Astrocyte (in vitro differentiated cells and primary cell): ENCODE measurements around the gene CELF1. TPM values are rescaled to one million over a fixed set of nuclear protein-coding genes. Genes with fewer than 3 reads are reported as not detected.

Experiments used
- DNase-seq: peaks from one replicate; pipeline ENCODE4 v3.0.0-alpha.2; 2010; ENCODE audit warnings: low read depth
- FAIRE-seq: peaks from 2 replicates; lab custom pipeline; 2011; peaks lifted over from hg19 to GRCh38; lab: Jason Lieb, UNC
- H2AFZ ChIP-seq: 2 replicates; pipeline ENCODE4 v1.6.0; 2012; ENCODE audit warnings: low read depth, low read length, inconsistent platforms
- H3K27ac ChIP-seq: 2 replicates; pipeline ENCODE4 v1.5.1; 2011; ENCODE audit warnings: low read depth, low read length, inconsistent platforms
- H3K27me3 ChIP-seq: 2 replicates; pipeline ENCODE4 v1.6.0; 2011; ENCODE audit warnings: low read length, inconsistent platforms; ENCODE audit not compliant: insufficient read depth
- H3K36me3 ChIP-seq: 2 replicates; pipeline ENCODE4 v1.5.1; 2011; ENCODE audit warnings: low read length, inconsistent platforms; ENCODE audit not compliant: insufficient read depth
- H3K4me1 ChIP-seq: 2 replicates; pipeline ENCODE4 v1.5.1; 2011; ENCODE audit warnings: low read length, inconsistent platforms; ENCODE audit not compliant: insufficient read depth
- H3K4me2 ChIP-seq: 2 replicates; pipeline ENCODE4 v1.6.0; 2012; ENCODE audit warnings: low read length, inconsistent platforms
- H3K4me3 ChIP-seq: 2 replicates; pipeline ENCODE4 v1.5.1; 2011; ENCODE audit warnings: low read depth, mild to moderate bottlenecking, low read length, inconsistent platforms; ENCODE audit not compliant: insufficient read depth
- H3K79me2 ChIP-seq: 2 replicates; pipeline ENCODE4 v1.6.0; 2012; ENCODE audit warnings: mild to moderate bottlenecking, low read length, inconsistent platforms; ENCODE audit not compliant: insufficient read depth
- H3K9ac ChIP-seq: 2 replicates; pipeline ENCODE4 v1.6.0; 2012; ENCODE audit warnings: mild to moderate bottlenecking, low read length, inconsistent platforms
- H3K9me3 ChIP-seq: 2 replicates; pipeline ENCODE4 v1.5.1; 2012; ENCODE audit warnings: low read depth, mild to moderate bottlenecking, low read length, inconsistent platforms; ENCODE audit not compliant: insufficient read depth
- H4K20me1 ChIP-seq: 2 replicates; pipeline ENCODE4 v1.6.0; 2012; ENCODE audit warnings: low read length, inconsistent platforms; ENCODE audit not compliant: insufficient read depth
- H3K27ac Mint-ChIP-seq: one replicate; pipeline ENCODE4 v1.8.0; 2021; ENCODE audit warnings: mild to moderate bottlenecking, mixed read lengths; ENCODE audit not compliant: unreplicated experiment
- H3K27me3 Mint-ChIP-seq: one replicate; pipeline ENCODE4 v1.8.0; 2021; ENCODE audit warnings: low read depth, mixed read lengths; ENCODE audit not compliant: unreplicated experiment
- H3K36me3 Mint-ChIP-seq: one replicate; pipeline ENCODE4 v1.8.0; 2021; ENCODE audit warnings: low read depth, mixed read lengths; ENCODE audit not compliant: unreplicated experiment
- H3K4me1 Mint-ChIP-seq: one replicate; pipeline ENCODE4 v1.8.0; 2021; ENCODE audit warnings: low read depth, mixed read lengths; ENCODE audit not compliant: unreplicated experiment
- H3K4me3 Mint-ChIP-seq: one replicate; pipeline ENCODE4 v1.8.0; 2021; ENCODE audit warnings: mild to moderate bottlenecking, moderate library complexity, mixed read lengths; ENCODE audit not compliant: unreplicated experiment
- H3K9me3 Mint-ChIP-seq: one replicate; pipeline ENCODE4 v1.8.0; 2021; ENCODE audit warnings: mild to moderate bottlenecking, mixed read lengths; ENCODE audit not compliant: unreplicated experiment
- CTCF ChIP-seq: IDR thresholded peaks from 2 replicates; pipeline ENCODE4 v1.5.1; 2011; ENCODE audit warnings: low read depth, mild to moderate bottlenecking, inconsistent platforms, low read length, moderate library complexity; ENCODE audit not compliant: insufficient read depth
- EZH2 ChIP-seq: IDR thresholded peaks from 2 replicates; pipeline ENCODE4 v1.6.1; 2012; ENCODE audit warnings: mild to moderate bottlenecking, low read length, inconsistent platforms; ENCODE audit not compliant: insufficient read depth
- total RNA-seq: library from RNA; stranded (reverse); gene quantifications from 2 replicates; pipeline ENCODE4 v1.2.1, GENCODE V29; 2021

Gene CELF1
- total RNA-seq, 1 donor from 2014 or later: 101 TPM

DNA sequence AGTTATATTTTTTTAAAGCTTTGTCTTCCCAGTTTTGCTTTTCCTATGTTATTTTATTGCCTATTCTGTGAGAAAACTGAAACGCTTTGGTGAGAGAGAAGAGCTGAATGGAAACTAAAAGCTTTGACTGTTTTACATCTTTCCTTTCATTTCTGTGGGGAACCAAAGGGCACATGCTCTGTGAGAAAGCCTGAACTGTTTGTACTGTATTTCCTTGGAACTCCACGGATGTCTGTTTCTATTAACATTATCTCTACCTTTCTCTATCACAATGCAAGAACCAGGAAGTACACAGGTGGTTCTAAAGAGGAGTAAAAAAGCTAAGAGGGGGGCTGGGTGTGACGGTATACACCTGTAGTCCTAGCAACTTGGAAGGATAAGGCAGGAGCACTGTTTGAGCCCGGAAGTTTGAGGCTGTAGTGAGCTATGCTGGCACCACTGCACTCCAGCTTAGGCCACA is 43.8 kb downstream of the CELF1 start:
- Histone ChIP-seq H3K4me2 (no peak overlapping the region), H3K36me3 (no peaks in the 10 kb centered on the region), H3K27me3 (no peaks in the 10 kb centered on the region), H2AFZ (no peak overlapping the region), H3K4me3 (no peak overlapping the region), H3K9me3 (no peaks in the 10 kb centered on the region), H3K9ac (no peak overlapping the region), H3K4me1 (peaks cover 13% of the 10 kb centered on the region), H3K79me2 (peaks cover 97% of the 10 kb centered on the region), H4K20me1 (peaks cover 62% of the 10 kb centered on the region), H3K27ac (peak overlapping the region; percentile 3)
- Mint-ChIP-seq H3K36me3 (no peaks in the 10 kb centered on the region), H3K9me3 (no peaks in the 10 kb centered on the region), H3K4me1 (peaks cover 62% of the 10 kb centered on the region), H3K4me3 (no peak overlapping the region), H3K27me3 (no peaks in the 10 kb centered on the region), H3K27ac (no peak overlapping the region)
- FAIRE-seq (no peak), DNase-seq (no peak)
- TF ChIP-seq EZH2 (no peak), CTCF (no peak)

- DNase-seq: no peak
- peaks cover 58% of the 10 kb centered on the region for H3K4me1 Mint-ChIP-seq
- peaks cover 69% of the 10 kb centered on the region for H4K20me1 ChIP-seq
Observed at GRCh38 chr11:47508240-47508957, 44.5 kb downstream of the CELF1 start.

More at GRCh38 chr11:47508240-47508957, 44.5 kb downstream of the CELF1 start:
- TF ChIP-seq EZH2: no peak
- no peak for TF ChIP-seq CTCF
- Histone ChIP-seq H3K9ac (no peak overlapping the region), H3K9me3 (no peaks in the 10 kb centered on the region), H3K79me2 (peaks cover 99% of the 10 kb centered on the region), H3K4me2 (no peak overlapping the region), H3K4me3 (no peak overlapping the region), H3K27ac (no peak overlapping the region), H2AFZ (no peak overlapping the region), H3K27me3 (no peaks in the 10 kb centered on the region), H3K36me3 (no peaks in the 10 kb centered on the region), H3K4me1 (peaks cover 13% of the 10 kb centered on the region)
- no peak for FAIRE-seq
- Mint-ChIP-seq H3K36me3 (no peaks in the 10 kb centered on the region), H3K4me3 (no peak overlapping the region), H3K9me3 (no peaks in the 10 kb centered on the region), H3K27ac (peak overlapping the region; percentile 62), H3K27me3 (no peaks in the 10 kb centered on the region)
